H1 (cell line): ENCODE data around the gene GNAL. TPM values are rescaled to one million over a fixed set of nuclear protein-coding genes. Genes with fewer than 3 reads are reported as not detected.

ENCODE experiments used
- CTCF ChIA-PET: fragments of 300-600 bp; sonication (Branson Sonifier 250); formaldehyde crosslinking; loops from one replicate; lab custom pipeline; 2021; ENCODE audit not compliant: partially characterized antibody; lab: Charles Lee
- POLR2A ChIA-PET: fragments of 300-600 bp; sonication (Branson Sonifier 250); formaldehyde crosslinking; loops from one replicate; lab custom pipeline; 2021; ENCODE audit warnings: inconsistent platforms; ENCODE audit not compliant: partially characterized antibody; lab: Charles Lee
- DNase-seq, 2 experiments: peaks; one replicate each; pipeline versions ENCODE4 v3.0.0 to v3.0.0-alpha.2; 2010 to 2022; ENCODE audit warnings: low spot score in 2 of 2, low read depth in 1 of 2, mixed read lengths in 1 of 2
- FAIRE-seq: peaks from 2 replicates; lab custom pipeline; 2011; peaks lifted over from hg19 to GRCh38; lab: Jason Lieb, UNC
- H2AFZ ChIP-seq: 2 replicates; pipeline ENCODE4 v1.8.1; 2012; ENCODE audit warnings: low read length, inconsistent platforms
- H2AK5ac ChIP-seq: 2 replicates; pipeline ENCODE4 v1.6.1; 2013; ENCODE audit warnings: low read depth, low read length
- H2BK120ac ChIP-seq: replicated peaks from 2 replicates; pipeline ENCODE3; 2013; ENCODE audit warnings: low read depth, low read length, inconsistent platforms
- H2BK12ac ChIP-seq: 2 replicates; pipeline ENCODE4 v1.6.1; 2013; ENCODE audit warnings: low read depth, low read length
- H2BK15ac ChIP-seq: 2 replicates; pipeline ENCODE4 v1.6.1; 2013; ENCODE audit warnings: low read length
- H2BK20ac ChIP-seq: 2 replicates; pipeline ENCODE4 v1.6.1; 2013; ENCODE audit warnings: low read length
- H2BK5ac ChIP-seq: 2 replicates; pipeline ENCODE4 v1.6.1; 2013; ENCODE audit warnings: low read depth, low read length
- H3K14ac ChIP-seq: 2 replicates; pipeline ENCODE4 v1.6.1; 2013; ENCODE audit warnings: inconsistent platforms; ENCODE audit not compliant: insufficient read length
- H3K18ac ChIP-seq: 2 replicates; pipeline ENCODE4 v1.6.1; 2013; ENCODE audit warnings: low read length; ENCODE audit errors: extremely low read depth
- H3K23ac ChIP-seq: 2 replicates; pipeline ENCODE4 v1.6.1; 2013; ENCODE audit warnings: inconsistent platforms; ENCODE audit not compliant: insufficient read length
- H3K23me2 ChIP-seq: 2 replicates; pipeline ENCODE4 v1.6.1; 2013; ENCODE audit warnings: low read depth, low read length
- H3K27ac ChIP-seq: 2 replicates; pipeline ENCODE4 v1.6.1; 2011; ENCODE audit warnings: low read depth, low read length, inconsistent platforms
- H3K27me3 ChIP-seq, 4 experiments: replicated peaks in 1 of 4; 1 replicate in 1 of 4; 2 replicates in 3 of 4; pipeline versions ENCODE4 v1.6.1 to v1.8.1; 2011 to 2013; ENCODE audit warnings: low read length in 3 of 4, mild to moderate bottlenecking in 3 of 4, inconsistent platforms in 2 of 4, mixed read lengths in 2 of 4, moderate library complexity in 1 of 4; ENCODE audit not compliant: control insufficient read depth in 3 of 4, insufficient read depth in 3 of 4; ENCODE audit errors: extremely low read depth in 1 of 4
- H3K36me3 ChIP-seq, 4 experiments: 2 replicates each; pipeline versions ENCODE4 v1.6.1 to v1.8.1; 2011 to 2013; ENCODE audit warnings: mild to moderate bottlenecking in 4 of 4, low read length in 3 of 4, moderate library complexity in 2 of 4, control low read depth in 1 of 4, inconsistent platforms in 1 of 4; ENCODE audit not compliant: insufficient read depth in 4 of 4, control insufficient read depth in 2 of 4
- H3K4ac ChIP-seq: replicated peaks from 2 replicates; pipeline ENCODE3; 2013; ENCODE audit warnings: low read length, low read depth, mixed read lengths, inconsistent platforms; ENCODE audit not compliant: insufficient read length
- H3K4me1 ChIP-seq, 4 experiments: replicated peaks in 1 of 4; 1 replicate in 1 of 4; 2 replicates in 3 of 4; pipeline versions ENCODE4 v1.6.1 to v1.8.1; 2011 to 2013; ENCODE audit warnings: low read length in 3 of 4, inconsistent platforms in 2 of 4, mixed read lengths in 1 of 4; ENCODE audit not compliant: insufficient read depth in 4 of 4, control insufficient read depth in 3 of 4
- H3K4me2 ChIP-seq, 2 experiments: 2 replicates each; pipeline versions ENCODE4 v1.6.1 to v1.8.1; 2011 to 2013; ENCODE audit warnings: low read depth in 2 of 2, low read length in 2 of 2, control low read depth in 1 of 2, inconsistent platforms in 1 of 2, mild to moderate bottlenecking in 1 of 2; ENCODE audit not compliant: insufficient read depth in 1 of 2
- H3K4me3 ChIP-seq, 4 experiments: fragments of 200-600, 300-600 bp in 1 of 4; sonication (generic), shearing (Covaris generic), sonication (Bioruptor Twin) in 1 of 4; 2 replicates each; pipeline versions ENCODE4 v1.5.1 to v1.8.1; 2011 to 2016; ENCODE audit warnings: low read length in 4 of 4, low read depth in 3 of 4, control low read depth in 2 of 4, inconsistent platforms in 2 of 4, mild to moderate bottlenecking in 2 of 4, mixed read lengths in 1 of 4, moderate library complexity in 1 of 4; ENCODE audit not compliant: insufficient read depth in 2 of 4; ENCODE audit errors: extremely low read depth in 1 of 4
- H3K56ac ChIP-seq: replicated peaks from 2 replicates; pipeline ENCODE3; 2013; ENCODE audit warnings: low read depth, mild to moderate bottlenecking, mixed read lengths, low read length, inconsistent platforms; ENCODE audit not compliant: insufficient read length
- H3K79me1 ChIP-seq: 2 replicates; pipeline ENCODE4 v1.6.1; 2013; ENCODE audit warnings: low read depth, low read length, control low read depth
- H3K79me2 ChIP-seq, 2 experiments: 2 replicates each; pipeline versions ENCODE4 v1.6.1 to v1.8.1; 2012 to 2013; ENCODE audit warnings: low read length in 2 of 2, mild to moderate bottlenecking in 2 of 2, inconsistent platforms in 1 of 2; ENCODE audit not compliant: insufficient read depth in 2 of 2, control insufficient read depth in 1 of 2
- H3K9ac ChIP-seq, 4 experiments: replicated peaks in 1 of 4; 1 replicate in 1 of 4; 2 replicates in 3 of 4; pipeline versions ENCODE4 v1.6.1 to v1.8.1; 2011 to 2013; ENCODE audit warnings: low read depth in 3 of 4, low read length in 3 of 4, control low read depth in 2 of 4, mild to moderate bottlenecking in 2 of 4, moderate library complexity in 2 of 4, inconsistent platforms in 1 of 4; ENCODE audit errors: extremely low read depth in 1 of 4
- H3K9me3 ChIP-seq, 2 experiments: 2 replicates each; pipeline versions ENCODE4 v1.6.1 to v1.8.1; 2012 to 2013; ENCODE audit warnings: mild to moderate bottlenecking in 2 of 2, moderate library complexity in 2 of 2, control low read depth in 1 of 2, inconsistent platforms in 1 of 2, low read depth in 1 of 2, low read length in 1 of 2, mixed read lengths in 1 of 2; ENCODE audit not compliant: insufficient read depth in 2 of 2
- H4K20me1 ChIP-seq, 2 experiments: replicated peaks in 1 of 2; 2 replicates each; pipeline versions ENCODE3 to v1.8.1; 2011 to 2013; ENCODE audit warnings: inconsistent platforms in 2 of 2, low read length in 2 of 2, mild to moderate bottlenecking in 1 of 2; ENCODE audit not compliant: insufficient read depth in 2 of 2, control insufficient read depth in 1 of 2
- H4K5ac ChIP-seq: 2 replicates; pipeline ENCODE4 v1.6.1; 2013; ENCODE audit warnings: low read length, low read depth, mixed read lengths, inconsistent platforms; ENCODE audit not compliant: insufficient read length
- H4K8ac ChIP-seq: 2 replicates; pipeline ENCODE4 v1.8.0; 2013; ENCODE audit warnings: mild to moderate bottlenecking, moderate library complexity, low read length, inconsistent platforms; ENCODE audit not compliant: insufficient read depth; ENCODE audit errors: extremely low read depth
- H4K91ac ChIP-seq: replicated peaks from 2 replicates; pipeline ENCODE3; 2013; ENCODE audit warnings: low read length, mixed read lengths, inconsistent platforms; ENCODE audit not compliant: insufficient read length
- SIN3A ChIP-seq, 2 experiments: IDR thresholded peaks in 1 of 2; conservative IDR thresholded peaks in 1 of 2; 2 replicates each; pipeline ENCODE4 v1.6.1; 2011 to 2012; ENCODE audit warnings: low read length in 2 of 2, improper control_type of control experiment in 1 of 2, low read depth in 1 of 2, mild to moderate bottlenecking in 1 of 2
- WGBS, 2 experiments: shearing (Covaris generic) in 1 of 2; methylation state at CpG; one replicate each; pipeline versions ENCODE4 v1.1.6 to v1.1.7; 2013 to 2015; ENCODE audit warnings: low lambda C conversion rate in 2 of 2, mixed read lengths in 2 of 2, inconsistent platforms in 1 of 2, low coverage in 1 of 2, missing lambda C conversion rate in 1 of 2; ENCODE audit not compliant: insufficient replicate concordance in 2 of 2, insufficient coverage in 1 of 2, insufficient read length in 1 of 2; ENCODE audit errors: extremely low coverage in 1 of 2, missing lambda C conversion rate in 1 of 2; 5-methylcytosine and 5-hydroxymethylcytosine counted together
- polyA plus RNA-seq, 7 experiments: library from polyadenylated mRNA; depleted of rRNA in 3 of 7; stranded (reverse) in 5 of 7; unstranded in 2 of 7; fragments of >200 nt in 5 of 7; fragments of 200-250 nt in 2 of 7; gene quantifications; 1 replicate in 5 of 7; 2 replicates in 1 of 7; 4 replicates in 1 of 7; pipeline versions ENCODE4 v1.2.1 to v1.2.3, GENCODE V29; 2011 to 2013; ENCODE audit warnings: missing spikeins in 2 of 7, mixed read lengths in 2 of 7
- total RNA-seq: library from RNA; stranded (reverse); fragmentation: NEBNext Ultra II Directional; extraction: Animal tissue kit (Norgen Biotek cat#: 25700); gene quantifications from 2 replicates; pipeline ENCODE4 v1.2.1, GENCODE V29; 2021

The GNAL gene
- total and polyA plus RNA-seq, 2 of the 8 experiments (the other 6 are each of a cell fraction or from before 2014, with no cell fraction given) = 13.2 to 18.3 TPM

DNA sequence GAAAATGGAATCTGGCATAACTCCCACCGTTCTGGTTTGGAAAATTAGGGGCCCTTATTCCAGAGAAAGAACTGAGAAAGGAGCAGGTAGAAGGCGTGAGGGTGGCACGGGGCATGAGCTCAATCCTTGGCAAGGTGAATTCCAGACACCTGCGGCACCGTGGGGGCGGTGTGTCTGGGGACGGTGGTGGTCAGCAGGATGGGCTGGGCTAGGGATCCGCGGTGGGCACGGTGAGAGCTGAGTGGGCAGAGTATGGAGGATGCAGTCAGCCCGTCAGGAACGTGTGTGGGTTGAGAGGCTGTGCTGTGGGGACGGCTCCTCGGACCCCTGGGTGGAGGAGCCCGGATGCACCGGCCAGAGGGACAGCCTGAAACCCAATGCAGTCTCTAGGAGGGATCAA lies 61.1 kb downstream of the GNAL start:
- H3K27ac ChIP-seq = no peak overlapping the region
- no peaks in the 10 kb centered on the region; a peak in 1 of 4 replicates for H3K9me3 ChIP-seq
- no peaks in the 10 kb centered on the region for H3K79me1 ChIP-seq
- 93% methylated on average over 16 of the region's 16 CpGs; no CpG with 5 or more reads in 1 of the 2 experiments for WGBS, 2 experiments
- H4K8ac ChIP-seq = no peak overlapping the region
- H2BK15ac ChIP-seq = no peak overlapping the region
- POLR2A ChIA-PET = no interaction called here
- no peak for FAIRE-seq
- no peak overlapping the region for H2BK12ac ChIP-seq
- no peak overlapping the region for H2BK20ac ChIP-seq
- no peak overlapping the region for H2AFZ ChIP-seq
- no peak overlapping the region for H4K5ac ChIP-seq
- H3K36me3 ChIP-seq = no peaks in the 10 kb centered on the region
- H2BK120ac ChIP-seq = no peak overlapping the region
- no peak overlapping the region for H3K4me2 ChIP-seq
- no peaks in the 10 kb centered on the region for H4K20me1 ChIP-seq
- H3K4me3 ChIP-seq = no peak overlapping the region
- peaks cover 0 to 11% (median 3%) of the 10 kb centered on the region in 4 experiments; a peak in 5 of 7 replicates for H3K4me1 ChIP-seq
- CTCF ChIA-PET = interaction anchor here (0.6 to 1.8 kb wide), 8 partner anchors 9 to 613 kb away, joined by 3 to 6 read pairs (median 3); no protein-coding TSS in a partner anchor
- H3K56ac ChIP-seq = no peak overlapping the region
- DNase-seq = no peak
- no peak overlapping the region for H3K4ac ChIP-seq
- no peak overlapping the region for H4K91ac ChIP-seq
- H3K27me3 ChIP-seq = peaks cover 2 to 35% (median 25%) of the 10 kb centered on the region in 4 experiments
- no peaks in the 10 kb centered on the region for H3K79me2 ChIP-seq
- H3K23ac ChIP-seq = no peak overlapping the region
- no peak overlapping the region for H2BK5ac ChIP-seq
- no peak overlapping the region for H3K14ac ChIP-seq
- no peak overlapping the region for H3K9ac ChIP-seq
- H3K18ac ChIP-seq = no peak overlapping the region
- TF ChIP-seq SIN3A (conservative IDR thresholded peaks at IDR 0.05 in 1 of 2, IDR thresholded peaks at IDR 0.05 in 1 of 2; ENCODE audit: low read depth in 1 of 2, low read length in 2 of 2) = no peak
- H2AK5ac ChIP-seq = peak overlapping the region; percentile 65; the same call in 1 of the 2 replicates
- H3K23me2 ChIP-seq = peaks cover 15% of the 10 kb centered on the region
